Fibroblast of mammary gland (primary cell): ENCODE data around the gene EOLA1.

Experiments used
- DNase-seq: peaks from one replicate; pipeline ENCODE4 v3.0.0-alpha.2; 2010; ENCODE audit warnings: low read depth
- H3K4me3 ChIP-seq: 2 replicates; pipeline ENCODE4 v1.5.1; 2011; ENCODE audit warnings: low read depth, mild to moderate bottlenecking, low read length, moderate library complexity; ENCODE audit not compliant: control insufficient read depth
- CTCF ChIP-seq: conservative IDR thresholded peaks from 2 replicates; pipeline ENCODE4 v1.5.1; 2011; ENCODE audit warnings: low read depth, low read length, inconsistent platforms; ENCODE audit not compliant: control insufficient read depth, insufficient read depth

Gene EOLA1

GRCh38 chrX:149540621-149541520, at the start of gene EOLA1:
EOLA1 (plus strand) TSS chrX:149541012; CDS start chrX:149545631, 4,619 bp downstream.
- TF ChIP-seq CTCF: no peak
- peak within 1 kb of the TSS; percentile 75 for H3K4me3 ChIP-seq
- peak; percentile 94 for DNase-seq

DNA sequence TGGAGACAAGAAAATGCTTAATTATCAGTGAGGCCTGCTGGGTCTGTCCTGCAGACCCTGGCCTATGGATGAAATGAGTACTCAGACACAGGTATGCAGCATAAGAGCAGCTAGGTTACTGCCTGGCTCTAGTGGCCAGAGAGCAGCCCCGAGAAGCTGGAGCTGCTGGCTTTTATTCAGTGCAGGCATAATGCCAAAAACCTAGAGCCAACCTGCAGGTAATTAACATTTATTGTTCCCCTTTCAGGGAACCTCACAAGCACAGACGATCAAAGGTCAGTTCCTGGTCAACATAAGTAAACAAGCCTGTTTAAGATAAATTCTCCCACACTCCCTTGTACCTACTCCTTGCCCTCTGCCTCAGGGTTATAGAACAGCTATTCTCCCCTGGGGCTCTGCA, 49.0 kb upstream of the EOLA1 start:
- TF ChIP-seq CTCF: no peak
- no peak overlapping the region for H3K4me3 ChIP-seq

DNA sequence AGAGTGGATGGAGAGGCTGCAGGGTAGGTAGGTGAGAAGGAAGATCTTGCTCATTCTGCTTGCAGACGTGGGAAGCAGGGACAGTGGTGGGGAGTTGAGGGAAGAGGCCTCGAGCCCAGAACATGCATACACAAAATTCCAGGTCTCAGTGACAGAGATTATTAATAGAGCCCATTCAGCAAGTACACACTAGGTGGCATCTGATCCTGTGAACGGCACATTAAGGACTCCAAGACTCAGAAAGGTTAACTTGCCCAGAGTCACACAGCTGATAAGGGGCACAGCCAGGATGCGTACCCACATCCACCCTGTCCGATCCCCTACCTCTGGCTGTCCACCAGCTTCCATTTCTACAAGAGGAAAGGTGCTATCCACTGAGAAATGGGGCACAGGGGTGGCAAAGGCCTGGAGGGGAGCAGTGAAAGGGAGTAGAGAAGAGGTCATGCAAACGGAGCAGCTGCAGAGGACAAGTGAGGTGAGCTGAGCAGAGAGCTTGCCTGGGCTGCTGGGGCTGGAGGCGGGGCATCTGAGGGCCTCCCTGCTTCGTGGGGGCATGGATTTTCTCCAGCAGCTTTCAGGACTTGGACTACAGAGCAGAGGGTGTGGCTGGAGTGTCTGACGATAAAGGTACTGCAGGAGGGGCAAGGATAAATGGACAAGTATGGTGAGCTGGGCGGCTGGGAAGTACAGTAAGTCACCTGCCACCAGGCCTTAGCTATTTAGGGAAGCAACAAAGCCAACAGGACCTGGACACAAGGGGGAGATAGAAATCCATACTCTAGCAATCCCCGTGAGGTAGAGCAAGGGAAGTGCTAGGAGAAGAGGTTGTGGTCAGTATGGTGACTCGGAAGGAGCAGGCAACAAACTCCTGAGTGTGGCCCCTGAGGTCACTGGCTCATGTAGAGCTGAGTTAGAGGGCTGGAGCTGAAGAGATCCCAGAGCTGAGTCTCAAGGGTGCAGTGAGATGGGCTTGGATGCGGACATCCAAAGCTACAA, 46.9 kb upstream of the EOLA1 start:
- TF ChIP-seq CTCF: peak; percentile 2
- DNase-seq: peak; percentile 38
- no peak overlapping the region for H3K4me3 ChIP-seq

More for the DNA sequence above, 49.0 kb upstream of the EOLA1 start:
- DNase-seq: no peak

- DNase-seq: peak; percentile 7
- H3K4me3 ChIP-seq: no peak overlapping the region
- TF ChIP-seq CTCF: no peak
Observed at GRCh38 chrX:149494844-149495565, 45.8 kb upstream of the EOLA1 start.

- H3K4me3 ChIP-seq: no peak overlapping the region
Observed at GRCh38 chrX:149495573-149496071, 45.2 kb upstream of the EOLA1 start.

More at GRCh38 chrX:149495573-149496071, 45.2 kb upstream of the EOLA1 start:
- no peak for TF ChIP-seq CTCF
- peak; percentile 82 for DNase-seq
